OCI-LY1 (cell line): ENCODE data around the gene UNC5A.

Experiments
- H2AFZ ChIP-seq: fragments of 200-600 bp; sonication (generic), shearing (Covaris generic); 2 replicates; pipeline ENCODE4 v1.6.0; 2014; ENCODE audit warnings: antibody characterized with exemption, mild to moderate bottlenecking, low read length
- H3F3A ChIP-seq: fragments of 200-600 bp; sonication (generic), shearing (Covaris generic); 2 replicates; pipeline ENCODE4 v1.6.0; 2014; ENCODE audit warnings: mild to moderate bottlenecking, antibody characterized with exemption, low read length, moderate library complexity; ENCODE audit not compliant: insufficient read depth
- H3K27ac ChIP-seq: fragments of 200-600 bp; sonication (generic); 2 replicates; pipeline ENCODE4 v1.5.1; 2014; ENCODE audit warnings: low read length, mixed run types, mild to moderate bottlenecking, low read depth; ENCODE audit not compliant: poor library complexity, severe bottlenecking
- H3K27me3 ChIP-seq: fragments of 200-600 bp; sonication (generic); 2 replicates; pipeline ENCODE4 v1.6.0; 2014; ENCODE audit warnings: antibody characterized with exemption, mild to moderate bottlenecking, low read length, moderate library complexity; ENCODE audit not compliant: insufficient read depth
- H3K36me3 ChIP-seq: fragments of 200-600 bp; sonication (generic); 2 replicates; pipeline ENCODE4 v1.6.1; 2014; ENCODE audit warnings: mild to moderate bottlenecking, antibody characterized with exemption, low read length, moderate library complexity, mixed read lengths; ENCODE audit not compliant: insufficient read depth
- H3K4me1 ChIP-seq: fragments of 200-600 bp; sonication (generic); 2 replicates; pipeline ENCODE4 v1.5.1; 2014; ENCODE audit warnings: mild to moderate bottlenecking, low read length, moderate library complexity; ENCODE audit not compliant: insufficient read depth, severe bottlenecking
- H3K4me2 ChIP-seq: fragments of 200-600 bp; sonication (generic), shearing (Covaris generic); 2 replicates; pipeline ENCODE4 v1.6.1; 2014; ENCODE audit warnings: low read length
- H3K4me3 ChIP-seq: fragments of 200-600 bp; sonication (generic); 2 replicates; pipeline ENCODE4 v1.5.1; 2014; ENCODE audit warnings: low read length, low read depth, mild to moderate bottlenecking, mixed read lengths; ENCODE audit not compliant: poor library complexity, severe bottlenecking
- H3K79me2 ChIP-seq: fragments of 200-600 bp; shearing (Covaris generic); 2 replicates; pipeline ENCODE4 v1.6.1; 2016; ENCODE audit warnings: mixed run types, low read length, mixed read lengths; ENCODE audit not compliant: insufficient read depth
- H3K9ac ChIP-seq: fragments of 200-600 bp; sonication (generic), shearing (Covaris generic); 2 replicates; pipeline ENCODE4 v1.6.1; 2014; ENCODE audit warnings: mild to moderate bottlenecking, low read length, mixed read lengths
- H3K9me2 ChIP-seq: fragments of 200-600 bp; sonication (generic), shearing (Covaris generic); 2 replicates; pipeline ENCODE4 v1.6.1; 2014; ENCODE audit warnings: low read depth, mild to moderate bottlenecking, low read length, mixed read lengths
- H3K9me3 ChIP-seq: fragments of 200-600 bp; shearing (Covaris generic); 2 replicates; pipeline ENCODE4 v1.6.1; 2014; ENCODE audit warnings: low read length, mixed read lengths
- H4K20me1 ChIP-seq: fragments of 200-600 bp; sonication (generic), shearing (Covaris generic); 2 replicates; pipeline ENCODE4 v1.6.0; 2016; ENCODE audit warnings: mild to moderate bottlenecking, low read length; ENCODE audit not compliant: insufficient read depth
- CTCF ChIP-seq: fragments of 200-600 bp; sonication (generic), shearing (Covaris generic); IDR thresholded peaks from 2 replicates; pipeline ENCODE4 v1.5.1; 2017; ENCODE audit warnings: mild to moderate bottlenecking, antibody characterized with exemption, low read length, moderate library complexity, mixed read lengths
- EZH2 ChIP-seq: fragments of 200-600 bp; sonication (generic), shearing (Covaris generic); IDR thresholded peaks from 2 replicates; pipeline ENCODE4 v1.8.0; 2017; ENCODE audit warnings: borderline replicate concordance, mixed run types, mild to moderate bottlenecking, antibody characterized with exemption, low read length, moderate library complexity, mixed read lengths

The UNC5A gene

GRCh38 chr5:176836811-176837706 lies 26.7 kb downstream of the UNC5A start:
- H3K4me3 ChIP-seq = no peak overlapping the region
- no peak overlapping the region for H3K9ac ChIP-seq
- no peak overlapping the region for H3K27ac ChIP-seq
- H2AFZ ChIP-seq = no peak overlapping the region
- H3K36me3 ChIP-seq = no peaks in the 10 kb centered on the region
- H3F3A ChIP-seq = no peaks in the 10 kb centered on the region
- H3K9me3 ChIP-seq = no peaks in the 10 kb centered on the region
- no peaks in the 10 kb centered on the region for H4K20me1 ChIP-seq
- peaks cover 8% of the 10 kb centered on the region; the same call in 1 of the 2 replicates for H3K27me3 ChIP-seq
- TF ChIP-seq EZH2 = no peak
- TF ChIP-seq CTCF = no peak
- no peaks in the 10 kb centered on the region for H3K79me2 ChIP-seq
- H3K4me2 ChIP-seq = no peak overlapping the region
- no peaks in the 10 kb centered on the region for H3K4me1 ChIP-seq
- H3K9me2 ChIP-seq = no peaks in the 10 kb centered on the region

GRCh38 chr5:176837707-176838115 lies 27.4 kb downstream of the UNC5A start:
- Histone ChIP-seq H3K79me2 (no peaks in the 10 kb centered on the region), H3K4me2 (no peak overlapping the region), H3K36me3 (no peaks in the 10 kb centered on the region), H3K4me1 (no peaks in the 10 kb centered on the region), H4K20me1 (no peaks in the 10 kb centered on the region), H2AFZ (no peak overlapping the region), H3K27ac (no peak overlapping the region), H3K27me3 (peaks cover 8% of the 10 kb centered on the region; the same call in 1 of the 2 replicates), H3F3A (no peaks in the 10 kb centered on the region), H3K9me2 (no peaks in the 10 kb centered on the region), H3K9me3 (no peaks in the 10 kb centered on the region), H3K9ac (no peak overlapping the region), H3K4me3 (no peak overlapping the region)
- TF ChIP-seq CTCF (no peak), EZH2 (no peak)

GRCh38 chr5:176843673-176844072 lies 33.3 kb downstream of the UNC5A start:
- no peaks in the 10 kb centered on the region for H4K20me1 ChIP-seq
- no peak overlapping the region for H2AFZ ChIP-seq
- TF ChIP-seq CTCF (no peak), EZH2 (no peak)
- H3K4me3 ChIP-seq = no peak overlapping the region
- H3K27me3 ChIP-seq = peaks cover 8% of the 10 kb centered on the region
- no peaks in the 10 kb centered on the region for H3K4me1 ChIP-seq
- no peaks in the 10 kb centered on the region for H3K79me2 ChIP-seq
- H3K9ac ChIP-seq = no peak overlapping the region
- no peaks in the 10 kb centered on the region for H3K9me3 ChIP-seq
- H3K36me3 ChIP-seq = no peaks in the 10 kb centered on the region
- H3F3A ChIP-seq = no peaks in the 10 kb centered on the region
- no peak overlapping the region for H3K27ac ChIP-seq
- no peak overlapping the region for H3K4me2 ChIP-seq
- H3K9me2 ChIP-seq = no peaks in the 10 kb centered on the region
